ENCODE measurements around the gene MCTP2. TPM values are rescaled to one million over a fixed set of nuclear protein-coding genes. Genes with fewer than 3 reads are reported as not detected.

MCTP2 gene
- total and polyA plus RNA-seq, 2 of the 8 experiments (the other 6 are each of a cell fraction or from before 2014, with no cell fraction given): 3.4 to 4.5 TPM

GRCh38 chr15:94338243-94338846, 107.0 kb downstream of the MCTP2 start:
- Histone ChIP-seq H3K23ac (ENCODE audit: insufficient read length) (no peak overlapping the region), H4K8ac (ENCODE audit: extremely low read depth, insufficient read depth, low read length) (no peak overlapping the region), H2AFZ (ENCODE audit: low read length) (no peak overlapping the region), H4K20me1 (replicated peaks in 1 of 2; ENCODE audit: control insufficient read depth in 1 of 2, insufficient read depth in 2 of 2, low read length in 2 of 2) (no peaks in the 10 kb centered on the region), H2BK15ac (ENCODE audit: low read length) (no peak overlapping the region), H3K27ac (ENCODE audit: low read depth, low read length) (no peak overlapping the region), H3K79me1 (ENCODE audit: low read depth, low read length) (no peaks in the 10 kb centered on the region), H2AK5ac (ENCODE audit: low read depth, low read length) (peak overlapping the region; percentile 53; the same call in 1 of the 2 replicates), H4K5ac (ENCODE audit: insufficient read length, low read depth, low read length) (no peak overlapping the region), H3K56ac (replicated peaks; ENCODE audit: insufficient read length, low read depth, low read length) (no peak overlapping the region), H2BK5ac (ENCODE audit: low read depth, low read length) (no peak overlapping the region), H4K91ac (replicated peaks; ENCODE audit: insufficient read length, low read length) (no peak overlapping the region), H2BK12ac (ENCODE audit: low read depth, low read length) (no peak overlapping the region), H3K14ac (ENCODE audit: insufficient read length) (no peak overlapping the region), H3K27me3 (replicated peaks in 1 of 4; ENCODE audit: control insufficient read depth in 3 of 4, extremely low read depth in 1 of 4, insufficient read depth in 3 of 4, low read length in 3 of 4) (no peaks in the 10 kb centered on the region), H3K9ac (replicated peaks in 1 of 4; ENCODE audit: extremely low read depth in 1 of 4, low read depth in 3 of 4, low read length in 3 of 4) (no peak overlapping the region), H3K4me1 (replicated peaks in 1 of 4; ENCODE audit: control insufficient read depth in 3 of 4, insufficient read depth in 4 of 4, low read length in 3 of 4) (no peaks in the 10 kb centered on the region), H2BK120ac (replicated peaks; ENCODE audit: low read depth, low read length) (no peak overlapping the region), H3K18ac (ENCODE audit: extremely low read depth, low read length) (no peak overlapping the region; the same call in 1 of the 2 replicates), H3K79me2 (ENCODE audit: control insufficient read depth in 1 of 2, insufficient read depth in 2 of 2, low read length in 2 of 2) (no peaks in the 10 kb centered on the region), H3K4me3 (ENCODE audit: extremely low read depth in 1 of 4, insufficient read depth in 2 of 4, low read depth in 3 of 4, low read length in 4 of 4) (no peak overlapping the region), H3K4ac (replicated peaks; ENCODE audit: insufficient read length, low read depth, low read length) (no peak overlapping the region), H3K36me3 (ENCODE audit: control insufficient read depth in 2 of 4, insufficient read depth in 4 of 4, low read length in 3 of 4) (no peaks in the 10 kb centered on the region; a peak in 1 of 8 replicates), H3K9me3 (ENCODE audit: insufficient read depth in 2 of 2, low read depth in 1 of 2, low read length in 1 of 2) (no peaks in the 10 kb centered on the region), H3K23me2 (ENCODE audit: low read depth, low read length) (no peaks in the 10 kb centered on the region), H3K4me2 (ENCODE audit: insufficient read depth in 1 of 2, low read depth in 2 of 2, low read length in 2 of 2) (no peak overlapping the region), H2BK20ac (ENCODE audit: low read length) (no peak overlapping the region)
- TF ChIP-seq KDM1A (IDR thresholded peaks at IDR 0.05; ENCODE audit: borderline replicate concordance, low read length) (no peak), YY1 (IDR thresholded peaks at IDR 0.05; ENCODE audit: low read depth, low read length) (no peak), HDAC2 (IDR thresholded peaks at IDR 0.05; ENCODE audit: borderline replicate concordance in 1 of 2, low read depth in 2 of 2, low read length in 2 of 2) (no peak), JUND (IDR thresholded peaks at IDR 0.05; ENCODE audit: low read length) (no peak), RAD21 (IDR thresholded peaks at IDR 0.05 in 1 of 2, conservative IDR thresholded peaks at IDR 0.05 in 1 of 2; ENCODE audit: low read depth in 2 of 2, low read length in 2 of 2) (no peak), EP300 (IDR thresholded peaks at IDR 0.05; ENCODE audit: borderline replicate concordance in 1 of 2, low read depth in 2 of 2, low read length in 2 of 2) (no peak), RBBP5 (IDR thresholded peaks at IDR 0.05; ENCODE audit: borderline replicate concordance, low read depth, low read length) (no peak)
- DNase-seq (ENCODE audit: low read depth in 1 of 2, low spot score in 2 of 2) (no peak), FAIRE-seq (no peak)
- ChIA-PET CTCF (ENCODE audit: partially characterized antibody) (interaction anchor here (0.7 to 4.0 kb wide), 4 partner anchors 11 to 643 kb away, joined by 3 to 16 read pairs (median 11); no protein-coding TSS in a partner anchor), POLR2A (ENCODE audit: partially characterized antibody) (no interaction called here)
- WGBS, 2 experiments (ENCODE audit: extremely low coverage in 1 of 2, insufficient coverage in 1 of 2, insufficient read length in 1 of 2, insufficient replicate concordance in 2 of 2, low coverage in 1 of 2, low lambda C conversion rate in 2 of 2, missing lambda C conversion rate in 1 of 2): 91% methylated on average over 16 of the region's 16 CpGs; no CpG with 5 or more reads in 1 of the 2 experiments
